Stimulated activated CD4-positive, alpha-beta T cell treated with anti-CD3 and anti-CD28 coated beads, Interleukin-1b, Interleukin-23, amount 100 ng/mL, for 1 hour (primary cell): ENCODE measurements around the gene HHATL.

ENCODE experiments used
- DNase-seq, 2 donors: peaks; one replicate each; pipeline ENCODE4 v3.0.0-alpha.2; 2020; ENCODE audit warnings: low read depth in 2 of 2

HHATL gene

GRCh38 chr3:42684632-42685362, 17.8 kb downstream of the HHATL start:
- DNase-seq: no peak

- peak in 1 of 2 donors; percentile 7 for DNase-seq
These were observed 18.6 kb downstream of the HHATL start for GRCh38 chr3:42683875-42684598.

- DNase-seq: no peak
These were observed 20.1 kb downstream of the HHATL start for GRCh38 chr3:42682301-42683070.

- DNase-seq: no peak
These were observed 21.1 kb downstream of the HHATL start for GRCh38 chr3:42681361-42682038.

GRCh38 chr3:42680806-42681205, 21.8 kb downstream of the HHATL start:
- no peak for DNase-seq

- no peak for DNase-seq
These were observed 22.3 kb downstream of the HHATL start for GRCh38 chr3:42680271-42680670.

- no peak for DNase-seq
These were observed 24.2 kb downstream of the HHATL start for GRCh38 chr3:42678447-42678846.

GRCh38 chr3:42675909-42676308, 26.7 kb downstream of the HHATL start:
- DNase-seq: no peak

- no peak for DNase-seq
These were observed 28.5 kb downstream of the HHATL start for GRCh38 chr3:42674146-42674545.

GRCh38 chr3:42673082-42673481, 29.5 kb downstream of the HHATL start:
- DNase-seq: no peak

GRCh38 chr3:42672515-42672914, 30.1 kb downstream of the HHATL start:
- no peak for DNase-seq

GRCh38 chr3:42670670-42671069, 31.9 kb downstream of the HHATL start:
- no peak for DNase-seq

GRCh38 chr3:42670051-42670576, 32.5 kb downstream of the HHATL start:
- DNase-seq: no peak

- no peak for DNase-seq
These were observed 33.8 kb downstream of the HHATL start for GRCh38 chr3:42668793-42669217.

GRCh38 chr3:42668413-42668760, 34.2 kb downstream of the HHATL start:
- DNase-seq: no peak

- DNase-seq: no peak
These were observed 34.8 kb downstream of the HHATL start for GRCh38 chr3:42667523-42668412.

- no peak for DNase-seq
These were observed 35.5 kb downstream of the HHATL start for GRCh38 chr3:42667096-42667522.

- DNase-seq: no peak
These were observed 36.0 kb downstream of the HHATL start for GRCh38 chr3:42666577-42666998.

- no peak for DNase-seq
These were observed 36.6 kb downstream of the HHATL start for GRCh38 chr3:42666022-42666421.

GRCh38 chr3:42665050-42665878, 37.3 kb downstream of the HHATL start:
- DNase-seq: no peak
